Heart left ventricle (tissue), 16 donors: ENCODE measurements around the gene PRPSAP2. TPM values are rescaled to one million over a fixed set of nuclear protein-coding genes. Genes with fewer than 3 reads are reported as not detected.
"Not testable (repeated sequence)": the region's sequence is repeated elsewhere in the genome, so short reads cannot be mapped to it uniquely, and the experiment has no call there.

Experiments
- ATAC-seq, 4 donors: fragments of 200-7000 bp; cut with Tn5 transposase; one replicate each; pipeline ENCODE4 v1.9.1; 2020 to 2022; ENCODE audit warnings: moderate library complexity in 4 of 4, mild to moderate bottlenecking in 3 of 4, moderate number of reproducible peaks in 1 of 4
- DNase-seq, 5 donors: peaks; one replicate each; pipeline ENCODE4 v3.0.0-alpha.2; 2020
- H3K27ac ChIP-seq, 12 donors: fragments of 200-600 bp; sonication (generic) in 4 of 12; one replicate each; pipeline versions ENCODE4 v1.5.0 to v1.8.0; 2016 to 2022; ENCODE audit warnings: mild to moderate bottlenecking in 2 of 12
- H3K27me3 ChIP-seq, 9 donors: fragments of 200-600 bp; sonication (generic) in 2 of 9; one replicate each; pipeline versions ENCODE4 v1.5.1 to v1.8.0; 2016 to 2022; ENCODE audit warnings: mild to moderate bottlenecking in 3 of 9
- H3K36me3 ChIP-seq, 9 donors: fragments of 200-600 bp; sonication (generic) in 2 of 9; one replicate each; pipeline versions ENCODE4 v1.5.0 to v1.8.0; 2018 to 2022; ENCODE audit warnings: mild to moderate bottlenecking in 2 of 9
- H3K4me1 ChIP-seq, 12 donors: fragments of 200-600 bp; sonication (generic) in 4 of 12; one replicate each; pipeline versions ENCODE4 v1.5.0 to v1.8.0; 2016 to 2022; ENCODE audit warnings: mild to moderate bottlenecking in 3 of 12
- H3K4me3 ChIP-seq, 12 donors: fragments of 200-600 bp; sonication (generic) in 4 of 12; one replicate each; pipeline versions ENCODE4 v1.5.0 to v1.8.0; 2017 to 2022; ENCODE audit warnings: mild to moderate bottlenecking in 9 of 12, moderate library complexity in 4 of 12
- H3K9me3 ChIP-seq, 12 donors: fragments of 200-600 bp; sonication (generic) in 4 of 12; one replicate each; pipeline versions ENCODE4 v1.5.0 to v1.8.0; 2016 to 2022; ENCODE audit warnings: mild to moderate bottlenecking in 1 of 12
- CTCF ChIP-seq, 12 donors: fragments of 200-600 bp; sonication (generic) in 4 of 12; IDR thresholded peaks; one replicate each; pipeline versions ENCODE4 v1.5.0 to v1.8.0; 2018 to 2022; ENCODE audit warnings: antibody characterized with exemption in 12 of 12, mild to moderate bottlenecking in 5 of 12
- POLR2A ChIP-seq, 2 donors: fragments of 450-650 bp; IDR thresholded peaks; one replicate each; pipeline ENCODE4 v1.6.1; 2017; ENCODE audit warnings: antibody characterized with exemption in 2 of 2, mild to moderate bottlenecking in 2 of 2, moderate library complexity in 2 of 2
- WGBS, 4 donors: extraction: QIAGEN DNeasy Blood & Tissue Kit in 2 of 4; methylation state at CpG; one replicate each; pipeline versions ENCODE4 v1.1.5 to v1.1.7; 2013 to 2018; 5-methylcytosine and 5-hydroxymethylcytosine counted together
- intact Hi-C, 10 donors: fragments of 100-400 bp; cut with DNase I; formaldehyde crosslinking; loops; one replicate each; pipeline versions ENCODE4 v1.11.1 to v1.14.2; 2022
- polyA plus RNA-seq, 2 donors: library from polyadenylated mRNA; stranded (reverse); fragments of 200-250 nt; gene quantifications; one replicate each; pipeline ENCODE4 v1.2.3, GENCODE V29; 2013
- total RNA-seq, 9 donors: library from RNA; depleted of rRNA in 2 of 9; stranded (reverse); fragments of >200 nt in 2 of 9; fragmentation: NEBNext Ultra II Directional in 3 of 9; extraction: Animal tissue kit (Norgen Biotek cat#: 25700) in 3 of 9; gene quantifications; one replicate each; pipeline versions ENCODE4 v1.1.0 to v1.2.4, GENCODE V29; 2016 to 2023
- donor health status: ischemic (EF 13 %, LVEDD 7.1; RV severe dilation, severe dysfunction).
- donor health status: healthy with polysubstance abuse.
- donor health status: DM: no; HTN: yes; CAD: no.
- donor health status: DM: no; HTN: no; CAD: no.
- donor health status: ischemic (EF 25% LVEDD 6.9; RV normal size, moderate dysfunction).
- donor health status: ischemic (EF 25% LVEDD 5.7; RV mildly dilated, moderate dysfunction).
- donor health status: healthy.
- donor health status: DM: yes; HTN: yes; CAD: no.
- donor health status: ischemic (EF 35%, LVEDD 5.7; RV mildly dilated, moderate dysfunction).
- donor health status: nonischemic (EF 11% LVEDD 7.7; RV severe dilation, severe dysfunction).
- donor health status: DM: yes; HTN: yes; CAD: no.
- donor health status: PGD.
- donor health status: ischemic (EF 29% LVEDD 5.4; RV normal size, mild dysfunction).
- donor health status: nonischemic (EF 23%, LVEDD 6.1; RV moderate dilation, normal function).

Gene PRPSAP2
- total and polyA plus RNA-seq, 11 donors, result 11.0 to 26.2 (median 17.8) TPM

GRCh38 chr17:18919963-18920362 lies 62.0 kb downstream of the PRPSAP2 start:
- Histone ChIP-seq H3K36me3 (peaks cover 0 to 45% (median 36%) of the 10 kb centered on the region in 9 donors), H3K4me1 (peaks cover 0 to 27% (median 13%) of the 10 kb centered on the region in 12 donors), H3K27ac (peak overlapping the region in 1 of 12 donors; percentile 61), H3K27me3 (no peaks in the 10 kb centered on the region), H3K9me3 (no peaks in the 10 kb centered on the region), H3K4me3 (no peak overlapping the region)
- intact Hi-C loops, result loop anchor here in 1 of 10 donors (5.0 kb wide), 1 partner anchor 53 kb away; no protein-coding TSS in a partner anchor
- no peak for TF ChIP-seq POLR2A (IDR thresholded peaks at IDR 0.05)
- no peak for TF ChIP-seq CTCF (IDR thresholded peaks at IDR 0.05)
- DNase-seq, result no peak
- WGBS, 4 donors, result 60 to 82% (median 80%) methylated on average over 4 to 6 of the region's 6 CpGs
- ATAC-seq, result no peak

DNA sequence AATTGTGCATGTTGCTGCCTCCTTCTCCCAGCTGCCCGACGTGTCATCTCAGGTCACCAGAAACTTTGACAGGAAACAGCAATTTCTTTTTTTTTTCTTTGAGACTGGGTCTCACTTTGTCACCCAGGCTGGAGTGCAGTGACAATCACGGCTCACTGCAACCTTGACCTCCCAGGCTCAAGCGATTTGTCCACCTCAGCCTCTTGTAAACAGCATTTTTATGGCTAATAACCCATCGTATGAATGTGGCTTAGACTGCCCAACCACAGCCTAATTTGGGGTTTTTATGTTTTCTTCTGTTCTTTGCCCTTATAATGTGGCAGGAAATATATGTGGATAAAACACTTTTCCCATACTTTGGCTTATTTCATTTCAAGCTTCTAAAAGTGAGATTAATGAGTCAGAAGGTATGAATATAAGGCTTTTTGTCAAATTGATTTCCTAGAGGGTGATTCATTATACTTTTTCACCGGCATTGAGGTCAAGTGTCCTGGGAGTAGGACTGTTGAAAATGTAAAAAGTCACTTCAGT lies 63.0 kb downstream of the PRPSAP2 start:
- no peak for ATAC-seq
- 34 to 43% (median 40%) methylated on average over 6 of the region's 6 CpGs for WGBS, 4 donors
- TF ChIP-seq CTCF (IDR thresholded peaks at IDR 0.05), result no peak
- TF ChIP-seq POLR2A (IDR thresholded peaks at IDR 0.05), result no peak

GRCh38 chr17:18921485-18921884 lies 63.6 kb downstream of the PRPSAP2 start:
- H3K27ac ChIP-seq, result peak overlapping the region in 2 of 12 donors; percentile 35 to 61
- H3K9me3 ChIP-seq, result no peaks in the 10 kb centered on the region
- WGBS, 4 donors, result 66 to 74% (median 69%) methylated on average over 2 of the region's 2 CpGs
- ATAC-seq (no peak), DNase-seq (no peak)
- H3K4me1 ChIP-seq, result peaks cover 0 to 27% (median 13%) of the 10 kb centered on the region in 12 donors
- no peak overlapping the region for H3K4me3 ChIP-seq
- intact Hi-C loops, result loop anchor here in 1 of 10 donors (5.0 kb wide), 1 partner anchor 54 kb away; no protein-coding TSS in a partner anchor
- TF ChIP-seq CTCF (IDR thresholded peaks at IDR 0.05) (no peak), POLR2A (IDR thresholded peaks at IDR 0.05) (no peak)
- peaks cover 0 to 40% (median 27%) of the 10 kb centered on the region in 9 donors for H3K36me3 ChIP-seq
- H3K27me3 ChIP-seq, result no peaks in the 10 kb centered on the region

More for the DNA sequence above, 63.0 kb downstream of the PRPSAP2 start:
- no peaks in the 10 kb centered on the region for H3K9me3 ChIP-seq
- no peak for DNase-seq
- H3K4me3 ChIP-seq, result no peak overlapping the region
- peaks cover 0 to 27% (median 13%) of the 10 kb centered on the region in 12 donors for H3K4me1 ChIP-seq
- intact Hi-C loops, result loop anchor here in 1 of 10 donors (5.0 kb wide), 1 partner anchor 54 kb away; no protein-coding TSS in a partner anchor
- peaks cover 0 to 45% (median 31%) of the 10 kb centered on the region in 9 donors for H3K36me3 ChIP-seq
- no peaks in the 10 kb centered on the region for H3K27me3 ChIP-seq
- H3K27ac ChIP-seq, result peak overlapping the region in 2 of 12 donors; percentile 21 to 61

DNA sequence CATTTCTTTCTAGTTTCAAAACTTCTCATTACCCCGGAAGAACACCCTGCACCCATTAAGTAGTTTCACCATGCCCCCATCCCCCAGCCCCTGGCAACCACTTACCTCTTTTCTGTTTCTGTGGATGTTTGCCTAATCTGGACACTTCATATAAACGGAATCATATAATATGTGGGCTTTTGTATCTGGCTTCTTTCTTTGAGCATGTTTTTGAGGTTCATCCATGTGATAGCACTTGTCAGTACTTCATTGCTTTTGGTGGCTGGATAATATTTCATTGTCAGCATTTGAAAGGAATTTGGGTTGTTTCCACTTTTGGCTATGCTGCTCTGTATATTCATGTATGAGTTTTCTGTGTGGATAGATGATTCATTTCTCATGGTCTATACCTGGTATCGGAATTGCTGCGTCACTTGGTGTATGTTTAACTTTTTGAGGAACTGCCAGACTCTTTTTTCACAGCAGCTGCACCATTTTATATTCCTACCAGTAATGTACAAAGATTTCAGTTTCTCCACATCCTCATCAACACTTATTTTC lies 64.1 kb downstream of the PRPSAP2 start:
- DNase-seq, result no peak
- Histone ChIP-seq H3K36me3 (peaks cover 0 to 37% (median 23%) of the 10 kb centered on the region in 9 donors), H3K27ac (peak overlapping the region in 2 of 12 donors; percentile 35 to 61), H3K9me3 (no peaks in the 10 kb centered on the region), H3K27me3 (no peaks in the 10 kb centered on the region), H3K4me1 (peaks cover 0 to 27% (median 13%) of the 10 kb centered on the region in 12 donors), H3K4me3 (no peak overlapping the region)
- WGBS, 4 donors, result 68 to 77% (median 74%) methylated on average over 4 of the region's 4 CpGs
- no peak for ATAC-seq
- intact Hi-C loops, result loop anchor here in 1 of 10 donors (5.0 kb wide), 1 partner anchor 55 kb away; no protein-coding TSS in a partner anchor
- TF ChIP-seq CTCF (IDR thresholded peaks at IDR 0.05), result no peak
- no peak for TF ChIP-seq POLR2A (IDR thresholded peaks at IDR 0.05)

GRCh38 chr17:18922596-18922995 lies 64.7 kb downstream of the PRPSAP2 start:
- not testable (repeated sequence) for ATAC-seq, H3K9me3 ChIP-seq, H3K27me3 ChIP-seq, H3K4me3 ChIP-seq, DNase-seq
- intact Hi-C loops, result loop anchor here in 1 of 10 donors (5.0 kb wide), 1 partner anchor 55 kb away; no protein-coding TSS in a partner anchor
- peak overlapping the region in 1 of 12 donors; percentile 61 for H3K27ac ChIP-seq
- WGBS, 4 donors, result 95 to 97% (median 97%) methylated on average over 7 of the region's 7 CpGs
- peaks cover 0 to 27% (median 13%) of the 10 kb centered on the region in 12 donors for H3K4me1 ChIP-seq
- peaks cover 0 to 38% (median 18%) of the 10 kb centered on the region in 9 donors for H3K36me3 ChIP-seq
